Dermis microvascular lymphatic vessel endothelial cell (primary cell): Measurements from ENCODE around the gene ANKFY1. TPM values are rescaled to one million over a fixed set of nuclear protein-coding genes. Genes with fewer than 3 reads are reported as not detected.
"Not testable (repeated sequence)": the region's sequence is repeated elsewhere in the genome, so short reads cannot be mapped to it uniquely, and the experiment has no call there.

Experiments used
- DNase-seq, 2 donors: peaks; one replicate each; pipeline versions ENCODE4 v3.0.0 to v3.0.0-alpha.2; 2010; ENCODE audit warnings: low read depth in 2 of 2
- total RNA-seq: library from RNA; depleted of rRNA; stranded (reverse); fragments of >200 nt; gene quantifications from 2 replicates; pipeline ENCODE4 v1.2.1, GENCODE V29; 2014

Gene ANKFY1
- total RNA-seq, 1 donor from 2014 or later, result 21.7 TPM

DNA sequence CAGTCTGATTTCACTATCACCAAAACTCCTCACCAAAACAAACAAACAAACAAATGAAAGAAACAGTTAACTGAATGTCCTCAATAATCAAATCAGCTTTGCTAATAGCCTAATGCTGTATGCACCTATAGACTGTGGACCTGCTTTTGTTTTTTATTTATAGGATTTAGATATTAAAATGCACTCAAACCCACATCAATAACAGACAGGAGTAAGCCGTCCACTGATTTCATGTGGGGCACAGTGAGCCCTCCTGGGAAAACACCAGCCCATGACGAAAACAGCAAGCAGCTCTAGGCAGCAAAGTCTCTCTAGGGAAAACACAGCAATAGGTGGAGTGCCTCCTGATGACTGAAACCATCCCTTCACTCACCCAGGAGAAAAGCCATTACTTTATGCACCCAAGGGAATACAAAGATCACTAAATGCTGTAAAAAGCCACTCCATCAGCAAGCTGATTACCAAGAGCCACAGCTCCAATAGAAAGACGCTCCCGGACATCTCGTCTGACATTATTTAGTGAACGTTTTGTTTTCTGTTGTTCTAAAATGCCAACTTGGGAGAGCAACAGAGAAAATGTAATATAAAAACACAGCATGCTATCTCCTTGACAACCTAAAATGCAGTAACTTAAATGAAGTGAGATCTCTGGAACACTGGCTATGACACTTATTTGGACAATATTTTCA is 47.8 kb downstream of the ANKFY1 start:
- no peak for DNase-seq

DNA sequence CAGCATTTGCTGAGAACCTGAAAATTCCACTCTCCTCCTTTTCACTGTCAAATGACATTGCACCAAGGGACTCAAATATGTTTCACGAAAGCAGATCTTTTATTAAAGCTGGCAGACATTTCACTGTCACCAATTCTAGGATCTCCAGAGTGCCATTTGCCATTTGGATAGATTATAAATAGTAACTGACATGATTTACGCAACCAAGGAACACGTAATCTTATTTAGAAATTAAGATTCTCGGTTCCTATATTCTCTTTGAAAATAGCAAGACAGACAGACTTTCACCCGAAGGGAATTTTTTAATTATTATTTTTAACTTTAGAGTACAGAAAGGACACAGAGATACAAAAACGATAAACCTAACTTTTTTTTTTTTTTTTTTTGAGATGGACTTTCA is 49.6 kb downstream of the ANKFY1 start:
- no peak for DNase-seq

DNA sequence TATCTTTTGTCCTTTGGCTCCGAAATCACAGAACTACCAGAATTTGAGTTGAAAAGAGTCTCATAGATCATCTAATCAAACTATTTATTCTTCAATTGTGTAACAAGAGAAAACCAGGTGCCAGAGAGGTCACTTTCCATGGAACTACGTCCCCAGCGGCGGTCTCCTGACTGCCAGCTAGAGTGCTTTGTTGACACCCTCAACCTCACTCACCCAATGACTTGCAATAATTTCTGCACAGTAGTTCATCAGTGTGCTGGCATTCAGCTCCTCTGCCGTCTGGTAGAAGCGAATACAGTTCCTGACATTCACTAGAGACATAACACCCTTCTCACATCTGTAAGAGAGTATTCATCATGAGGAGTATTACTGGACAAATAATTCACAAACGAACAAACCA is 54.2 kb downstream of the ANKFY1 start:
- no peak for DNase-seq

DNA sequence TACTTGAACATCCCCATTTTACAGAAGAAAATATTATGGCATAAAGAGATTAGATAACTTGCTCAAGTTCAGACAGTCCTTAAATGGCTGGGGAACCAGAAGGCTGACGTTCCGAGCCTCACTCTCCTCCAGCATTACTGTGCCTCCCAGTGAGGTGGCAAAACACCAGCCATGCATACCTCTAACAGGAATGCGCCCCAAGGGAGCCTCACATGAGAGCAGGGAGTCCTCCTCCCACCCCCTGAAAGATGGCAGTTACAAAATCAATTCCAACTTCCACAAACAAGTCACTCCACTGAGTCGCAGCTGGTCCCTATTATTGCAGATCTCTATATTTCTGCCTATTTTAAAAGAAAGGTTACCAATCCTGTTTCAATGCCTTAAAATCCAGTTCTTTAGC is 55.5 kb downstream of the ANKFY1 start:
- no peak for DNase-seq

DNA sequence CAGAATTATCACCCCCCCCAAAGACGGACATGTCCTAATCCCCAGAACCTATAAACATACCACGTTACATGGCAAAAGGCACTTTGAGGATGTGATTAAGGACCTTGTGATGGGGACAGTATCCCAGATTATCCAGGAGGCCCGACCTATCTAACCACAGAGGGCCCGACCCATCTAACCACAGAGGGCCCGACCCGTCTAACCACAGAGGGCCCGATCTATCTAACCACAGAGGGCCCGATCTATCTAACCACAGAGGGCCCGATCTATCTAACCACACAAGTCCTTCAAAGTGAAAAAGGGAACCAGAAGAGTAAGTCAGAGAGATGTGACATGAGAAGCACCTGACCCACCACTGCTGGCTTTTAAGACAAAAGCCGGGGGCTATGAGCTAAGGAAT is 56.8 kb downstream of the ANKFY1 start:
- no peak for DNase-seq

DNA sequence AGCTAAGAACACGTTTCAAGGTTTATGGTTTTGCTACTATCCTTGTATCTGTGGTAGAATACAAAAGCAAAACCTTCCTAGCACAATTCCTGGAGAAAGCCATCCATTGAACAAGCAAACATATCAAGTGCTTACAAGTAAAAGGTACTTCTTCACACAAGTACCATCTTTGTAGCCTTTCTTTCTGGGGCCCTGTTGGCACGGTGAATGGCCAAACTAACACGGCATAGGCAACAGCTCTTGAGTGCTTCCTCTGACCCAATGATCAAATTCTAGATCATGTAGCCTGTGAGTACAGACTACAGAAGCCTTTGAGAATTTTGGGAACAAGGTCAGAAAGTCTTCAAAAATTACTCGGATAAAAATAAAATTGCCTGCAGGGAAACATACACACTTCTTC is 57.9 kb downstream of the ANKFY1 start:
- no peak for DNase-seq

DNA sequence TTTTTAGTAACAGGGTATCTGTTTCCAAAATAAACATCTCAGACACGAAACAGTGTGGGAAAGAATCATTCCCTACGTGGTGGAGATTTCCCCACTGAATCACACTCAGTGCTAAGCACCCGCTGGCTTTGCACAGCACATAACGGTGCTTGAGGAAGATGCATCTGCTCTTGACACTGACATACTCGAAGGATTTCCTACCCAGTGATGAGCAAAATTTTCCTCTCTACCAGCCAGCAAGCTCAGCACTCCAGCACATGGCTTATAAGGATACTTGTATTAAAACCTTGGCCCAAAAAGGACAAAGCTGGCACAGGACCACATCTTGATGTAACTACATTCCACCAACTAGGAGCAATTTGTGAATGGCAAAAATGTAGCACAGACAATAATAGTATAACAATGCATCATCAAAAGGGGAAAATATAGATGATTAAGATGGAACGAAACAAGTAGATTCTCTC is 59.0 kb downstream of the ANKFY1 start:
- peak in 1 of 2 donors; percentile 74 for DNase-seq

DNA sequence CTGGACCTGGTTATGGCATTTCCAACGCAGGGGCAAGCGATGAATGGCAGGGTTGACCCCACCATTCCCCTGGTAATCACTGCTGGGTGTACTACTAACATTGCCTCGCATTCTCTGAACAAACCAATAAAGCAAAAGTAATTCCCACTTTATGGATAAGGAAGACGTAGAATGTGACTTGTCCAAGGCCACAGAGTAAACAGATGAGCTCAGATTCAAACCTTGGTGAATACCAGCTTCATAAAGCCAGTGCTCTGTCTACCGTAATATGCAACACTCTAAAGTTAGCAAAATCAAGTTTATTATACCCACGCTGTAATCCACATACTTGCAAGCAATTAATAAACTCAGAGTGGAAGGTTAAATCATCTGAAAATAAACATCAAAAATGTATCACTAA is 59.6 kb downstream of the ANKFY1 start:
- no peak for DNase-seq

DNA sequence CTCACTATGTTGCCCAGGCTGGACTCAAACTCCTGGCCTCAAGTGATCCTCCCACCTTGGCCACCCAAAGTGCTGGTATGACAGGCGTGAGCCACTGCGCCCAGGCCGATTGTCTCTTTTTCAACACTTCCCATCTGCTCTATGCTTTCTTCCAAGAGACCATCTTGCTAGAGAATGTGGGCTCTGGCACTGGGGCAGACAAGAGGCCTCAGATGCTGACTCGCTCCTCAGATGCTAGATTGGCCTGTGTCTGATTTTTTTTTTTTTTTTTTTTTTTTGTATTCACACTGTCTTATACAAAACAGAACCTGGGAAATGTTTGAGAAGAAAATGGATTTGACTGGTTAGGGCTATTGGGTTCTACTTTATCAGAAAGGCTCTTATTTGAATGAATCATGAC is 62.6 kb downstream of the ANKFY1 start:
- DNase-seq, result no peak

DNA sequence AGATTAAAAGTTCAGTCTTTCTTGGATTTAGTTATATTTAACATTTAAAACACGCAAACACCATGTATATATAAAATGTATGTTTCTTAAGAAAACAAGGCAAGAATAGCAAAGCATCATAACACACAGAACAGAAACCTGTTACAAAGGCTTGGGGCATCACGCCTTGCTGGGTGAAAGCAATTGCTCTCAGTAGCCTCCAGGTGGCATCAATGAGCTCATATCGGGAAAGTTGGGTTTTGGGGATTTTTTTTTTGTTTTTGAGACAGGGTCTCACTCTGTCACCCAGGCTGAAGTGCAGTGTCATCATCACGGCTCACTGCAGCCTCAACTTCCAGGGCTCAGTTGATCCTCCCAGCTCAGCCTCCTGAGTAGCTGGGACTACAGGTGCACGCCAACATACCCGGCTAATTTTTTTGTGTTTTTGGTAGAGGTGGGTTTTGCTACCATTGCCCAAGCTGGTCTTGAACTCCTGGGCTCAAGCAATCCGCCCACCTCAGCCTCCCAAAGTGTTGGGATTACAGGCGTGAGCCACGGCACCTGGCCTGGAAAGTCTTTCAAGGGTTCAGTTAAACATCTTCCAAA is 63.9 kb downstream of the ANKFY1 start:
- DNase-seq, result peak; percentile 29 to 47

DNA sequence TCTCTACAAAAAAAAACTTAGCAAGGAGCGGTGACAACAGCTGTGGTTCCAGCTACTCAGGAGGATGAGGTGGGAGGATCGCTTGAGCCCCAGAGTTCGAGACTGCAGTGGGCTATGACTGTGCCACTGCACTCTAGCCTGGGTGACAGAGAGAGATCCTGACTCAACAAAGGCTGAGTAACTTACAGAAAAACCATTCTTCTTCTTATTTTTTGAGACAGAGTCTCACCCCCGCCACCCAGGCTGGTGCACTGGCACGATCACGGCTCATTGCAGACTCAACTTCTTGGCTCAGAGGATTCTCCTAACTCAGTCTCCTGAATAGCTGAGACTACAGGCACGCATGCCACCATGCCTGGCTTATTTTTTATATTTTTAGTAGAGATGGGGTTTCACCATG is 64.8 kb downstream of the ANKFY1 start:
- DNase-seq, result no peak

DNA sequence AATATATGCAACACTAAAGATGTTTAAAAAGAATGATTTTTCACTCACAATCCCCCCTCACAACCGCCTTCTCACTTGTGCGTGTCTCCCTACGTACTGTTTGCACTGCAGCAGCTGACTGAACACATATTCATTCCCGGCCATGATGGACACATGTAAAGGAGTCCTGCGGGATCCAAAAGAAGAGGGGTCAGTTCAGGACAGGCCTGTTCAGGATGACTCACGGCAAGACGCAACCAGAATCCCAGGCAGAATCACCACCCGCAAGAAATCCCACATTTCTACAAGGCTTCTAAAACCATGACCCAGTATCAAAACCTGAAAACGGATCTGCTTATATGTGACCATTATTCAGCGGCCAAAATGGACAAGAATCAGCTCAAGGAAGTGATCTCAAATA is 68.5 kb downstream of the ANKFY1 start:
- no peak for DNase-seq

DNA sequence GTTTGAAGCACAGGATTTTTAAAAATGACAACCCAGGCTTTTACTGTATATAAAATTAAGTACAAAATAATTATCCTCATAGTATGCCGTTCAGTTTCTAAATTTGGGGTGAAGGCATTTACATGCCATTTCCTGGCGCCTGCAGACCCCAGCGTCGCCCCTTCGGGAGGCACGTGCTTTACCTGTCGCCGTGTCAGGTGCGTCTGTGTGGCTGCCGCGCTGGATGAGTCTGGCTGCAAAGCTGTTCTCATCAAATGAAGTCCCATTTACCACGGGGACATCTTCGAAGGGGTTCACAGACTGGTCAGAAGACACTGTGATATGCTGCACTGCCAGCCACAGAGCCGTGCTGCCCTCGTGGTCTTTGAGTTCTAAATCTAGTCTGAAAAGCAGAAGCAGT is 69.0 kb downstream of the ANKFY1 start:
- no peak for DNase-seq

DNA sequence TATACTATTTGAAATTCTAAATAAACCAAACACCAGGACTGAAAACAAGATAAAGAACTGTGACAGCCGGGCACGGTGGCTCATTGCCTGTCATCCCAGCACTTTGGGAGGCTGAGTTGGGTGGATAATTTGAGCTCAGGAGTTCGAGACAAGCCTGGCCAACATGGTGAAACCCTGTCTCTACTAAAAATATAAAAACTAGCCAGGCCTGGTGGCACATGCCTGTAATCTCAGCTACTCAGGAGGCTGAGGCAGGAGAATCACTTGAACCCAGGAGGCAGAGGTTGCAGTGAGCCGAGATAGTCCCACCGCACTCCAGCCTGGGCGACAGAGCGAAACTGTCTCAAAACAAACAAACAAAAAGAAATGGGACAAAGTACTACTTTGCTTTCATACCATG is 73.0 kb downstream of the ANKFY1 start:
- DNase-seq, result not testable (repeated sequence)

DNA sequence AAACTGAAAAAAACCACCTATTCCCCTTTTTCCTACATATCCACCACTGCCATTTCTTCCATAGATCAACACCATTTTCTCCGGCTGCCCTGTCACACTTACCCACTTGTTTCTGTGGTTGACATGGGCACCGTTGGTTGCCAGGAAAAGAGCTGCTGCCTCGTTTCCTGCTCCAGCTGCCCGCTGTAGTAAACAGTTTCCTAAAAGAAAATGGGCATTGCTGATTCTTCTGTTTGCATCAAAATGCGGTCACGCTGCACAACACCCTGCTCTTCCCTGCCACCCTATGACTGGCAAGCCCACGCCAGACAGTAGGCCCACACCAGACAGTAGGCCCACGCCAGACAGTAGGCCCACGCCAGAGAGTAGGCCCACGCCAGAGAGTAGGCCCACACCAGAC is 74.5 kb downstream of the ANKFY1 start:
- peak; percentile 85 to 89 for DNase-seq

DNA sequence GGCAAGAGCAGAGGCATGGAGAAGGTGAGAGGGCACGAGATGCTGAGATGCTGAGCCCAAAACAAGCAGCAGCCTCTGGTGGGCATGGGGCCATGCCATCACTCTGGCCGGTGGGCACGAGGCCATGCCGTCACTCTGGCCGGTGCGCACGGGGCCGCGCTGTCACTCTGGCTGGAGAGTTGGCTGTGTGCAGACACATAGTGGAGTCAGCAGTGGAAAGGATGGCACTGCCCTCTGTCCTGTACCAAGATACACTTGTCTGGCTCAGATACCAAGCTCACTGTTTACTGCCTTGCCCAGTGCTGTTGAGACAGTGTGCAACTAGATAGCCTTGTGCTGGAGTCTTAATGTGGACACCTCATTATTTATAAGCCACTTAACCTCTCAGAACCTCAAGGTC is 75.7 kb downstream of the ANKFY1 start:
- no peak for DNase-seq

DNA sequence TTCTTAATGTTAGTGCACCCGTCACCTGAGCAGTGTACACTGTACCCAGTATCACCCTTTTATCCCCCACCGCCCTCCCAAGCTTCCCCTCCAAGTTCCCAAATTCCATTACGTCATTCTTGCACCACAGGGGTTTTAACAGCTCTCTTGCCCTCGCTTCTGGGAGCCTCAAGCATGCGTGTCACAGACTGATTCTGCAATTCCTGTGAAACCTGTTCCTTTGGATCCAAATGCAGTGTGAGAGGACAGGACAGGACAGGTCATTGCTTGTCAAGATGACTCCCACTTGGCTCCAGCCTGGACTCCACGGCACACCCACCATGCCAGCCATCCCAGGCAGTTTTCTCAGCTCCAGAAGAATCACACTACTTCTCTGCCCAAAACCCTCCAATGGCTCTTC is 76.7 kb downstream of the ANKFY1 start:
- no peak for DNase-seq

DNA sequence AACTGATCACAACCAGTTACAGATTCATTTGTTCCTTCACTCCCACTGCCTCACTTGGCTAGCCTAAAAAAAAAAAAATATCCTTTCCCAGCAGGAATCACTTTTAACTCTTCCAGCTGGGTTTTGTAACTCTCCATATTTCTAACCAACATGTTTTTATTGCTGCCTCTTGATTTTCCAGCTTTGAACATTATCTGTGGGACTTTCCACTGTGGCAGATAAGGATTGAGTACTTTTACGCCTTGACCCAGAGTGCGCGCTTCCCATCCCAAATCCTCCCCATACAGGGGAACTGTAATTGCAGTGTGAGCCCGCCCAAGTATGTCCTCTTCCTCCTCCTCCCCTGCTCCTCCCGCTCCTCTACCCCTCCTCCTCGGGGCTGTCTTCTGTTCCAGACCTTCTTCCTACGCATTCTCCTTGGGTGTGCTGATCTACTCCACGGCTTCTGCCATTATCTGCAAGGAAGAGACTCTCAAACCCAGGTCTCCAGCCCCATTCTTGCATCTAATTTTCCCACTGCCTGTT is 77.4 kb downstream of the ANKFY1 start:
- no peak for DNase-seq

DNA sequence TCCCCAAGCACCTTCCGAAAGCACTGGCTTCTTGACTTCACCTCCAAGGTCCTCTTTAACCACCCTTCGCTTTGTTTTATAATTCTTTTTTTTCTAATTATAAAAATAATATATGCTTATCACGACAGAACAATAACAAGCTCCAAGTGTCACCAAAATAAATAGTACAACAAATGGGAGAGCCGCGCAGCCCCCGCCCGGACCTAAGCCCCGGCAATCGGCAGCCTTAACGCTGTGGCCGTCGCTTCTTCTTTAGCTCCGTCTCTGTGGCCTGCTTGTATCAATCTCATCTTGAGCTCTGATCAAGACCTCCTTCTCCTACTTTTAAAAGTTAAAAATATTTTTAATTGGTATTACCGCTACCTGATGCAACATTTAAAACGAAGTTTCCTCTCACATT is 78.1 kb downstream of the ANKFY1 start:
- DNase-seq, result no peak

DNA sequence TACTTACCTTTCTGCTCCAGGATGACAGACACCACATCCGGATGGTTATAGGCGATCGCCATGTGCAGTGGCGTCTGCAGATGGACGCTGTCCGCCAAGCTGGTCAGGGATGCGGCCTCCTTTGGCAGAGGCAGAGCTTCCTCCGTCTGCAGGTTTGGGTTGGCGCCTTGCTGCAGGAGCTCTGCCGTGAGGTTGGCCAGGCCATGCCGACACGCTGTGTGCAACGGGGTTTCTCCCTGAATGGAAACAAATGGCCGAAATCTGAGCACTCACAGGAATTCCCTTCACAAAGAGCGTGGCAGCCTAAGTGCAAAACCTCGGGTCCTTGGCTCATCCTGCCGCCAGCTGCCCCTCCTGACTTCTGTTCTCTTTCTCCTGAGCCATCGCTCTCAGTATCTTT is 79.0 kb downstream of the ANKFY1 start:
- no peak for DNase-seq

DNA sequence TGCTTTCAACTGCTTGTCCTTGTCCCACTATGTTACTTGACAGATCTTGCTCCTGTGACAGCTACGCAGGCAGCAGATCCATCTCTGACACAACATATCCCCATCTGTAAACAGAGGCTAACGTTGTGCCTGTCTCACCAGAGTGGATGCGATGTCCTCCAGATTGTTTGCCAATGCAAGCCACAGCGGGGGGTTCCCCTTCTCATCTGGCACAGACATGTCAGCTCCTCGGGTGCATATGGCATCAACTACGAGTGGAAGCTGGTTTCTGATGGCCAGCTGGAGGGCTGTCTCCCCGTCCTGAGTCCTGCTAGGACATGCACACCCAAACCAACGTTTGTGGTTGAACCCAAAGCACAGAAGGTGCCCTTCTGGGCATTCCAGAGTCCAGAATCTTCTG is 81.7 kb downstream of the ANKFY1 start:
- DNase-seq, result no peak

DNA sequence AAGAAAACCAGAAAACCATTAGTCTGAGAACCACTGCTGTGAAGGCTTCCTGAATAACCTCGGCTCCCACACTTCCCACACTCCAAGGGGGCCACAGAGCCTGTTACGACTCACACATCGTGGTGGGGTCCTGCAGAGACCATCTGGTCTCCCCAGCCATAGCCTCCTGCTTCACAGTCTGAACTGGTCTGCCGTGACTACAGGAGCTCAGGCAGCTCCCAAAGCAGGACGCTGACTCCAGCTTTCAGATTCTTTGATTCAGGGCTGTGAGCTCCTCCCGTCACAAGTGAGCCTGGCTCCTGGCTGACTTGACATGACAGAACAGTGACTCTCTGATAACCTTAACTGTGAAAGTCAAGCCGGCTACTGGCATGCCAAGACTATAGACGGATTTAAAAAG is 83.0 kb downstream of the ANKFY1 start:
- no peak for DNase-seq

DNA sequence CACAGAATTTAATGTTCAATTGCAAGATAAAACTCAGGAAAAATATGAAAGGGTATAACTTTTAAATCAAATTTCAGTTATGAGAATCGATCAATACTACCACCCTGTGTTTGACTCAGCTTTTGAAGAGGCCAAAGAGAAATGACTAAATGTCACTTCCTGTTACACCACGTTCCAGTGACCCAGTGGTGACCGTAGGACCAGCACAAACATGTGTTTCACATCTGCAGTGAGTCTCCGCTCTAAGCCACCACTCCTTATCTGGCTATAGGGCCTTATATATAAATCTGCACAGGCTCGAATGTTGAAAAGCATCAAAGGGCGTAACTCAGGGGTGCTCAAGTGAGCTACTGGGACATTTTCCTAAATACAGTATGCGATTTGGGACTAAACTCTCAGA is 84.7 kb downstream of the ANKFY1 start:
- no peak for DNase-seq
